Panc1 (cell line): ENCODE measurements around the gene MCM3AP.

Source experiments
- POLR2AphosphoS5 ChIP-seq: IDR thresholded peaks from 2 replicates; pipeline ENCODE4 v1.6.1; 2012; ENCODE audit warnings: mild to moderate bottlenecking, low read depth, low read length, moderate library complexity
- TF ChIP-seq, protein P1 (sequence below), 2 experiments: IDR thresholded peaks; 2 replicates each; pipeline ENCODE4 v1.6.1; 2011 to 2012; ENCODE audit warnings: low read depth in 2 of 2, control low read depth in 1 of 2, low read length in 1 of 2, mild to moderate bottlenecking in 1 of 2, moderate library complexity in 1 of 2; ENCODE audit not compliant: insufficient read depth in 1 of 2

DNA sequence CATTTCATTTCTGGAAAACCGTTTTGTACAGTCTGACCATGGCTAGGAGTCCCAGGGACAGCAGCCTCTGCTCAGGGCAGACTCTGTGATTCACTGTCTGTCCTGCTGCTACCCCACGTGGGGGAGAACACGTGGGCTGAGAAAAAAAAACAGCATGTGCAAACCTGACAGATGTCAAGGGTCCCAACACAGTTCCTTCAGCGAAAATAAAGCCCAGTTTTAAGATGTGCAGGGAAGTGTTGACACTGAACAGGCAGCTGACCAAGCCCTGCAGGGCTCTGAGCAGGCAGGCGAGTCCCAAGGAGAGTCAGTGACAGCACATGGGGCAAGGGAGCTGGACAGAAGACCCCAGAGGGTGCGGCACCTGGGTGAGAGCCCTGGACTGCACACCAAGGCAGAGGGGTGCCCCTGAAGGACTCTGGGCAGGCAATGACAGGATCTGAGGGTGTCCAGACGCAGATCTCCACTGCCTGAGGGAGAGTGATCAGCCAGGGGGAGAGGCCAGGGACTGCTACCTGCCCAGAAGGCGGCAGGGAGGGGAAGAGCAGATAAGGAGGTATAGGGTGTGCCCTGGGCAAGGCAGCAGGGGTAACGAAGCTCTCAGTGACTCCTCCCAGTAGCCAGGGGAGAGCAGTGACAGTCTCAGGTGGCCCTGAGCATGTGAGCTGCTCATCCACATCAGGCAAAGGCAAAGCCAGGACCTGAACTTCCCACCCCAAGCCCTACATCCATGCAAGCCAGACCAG lies 96.0 kb downstream of the MCM3AP start:
- TF ChIP-seq POLR2AphosphoS5, result no peak
- TF ChIP-seq, protein P1, sequence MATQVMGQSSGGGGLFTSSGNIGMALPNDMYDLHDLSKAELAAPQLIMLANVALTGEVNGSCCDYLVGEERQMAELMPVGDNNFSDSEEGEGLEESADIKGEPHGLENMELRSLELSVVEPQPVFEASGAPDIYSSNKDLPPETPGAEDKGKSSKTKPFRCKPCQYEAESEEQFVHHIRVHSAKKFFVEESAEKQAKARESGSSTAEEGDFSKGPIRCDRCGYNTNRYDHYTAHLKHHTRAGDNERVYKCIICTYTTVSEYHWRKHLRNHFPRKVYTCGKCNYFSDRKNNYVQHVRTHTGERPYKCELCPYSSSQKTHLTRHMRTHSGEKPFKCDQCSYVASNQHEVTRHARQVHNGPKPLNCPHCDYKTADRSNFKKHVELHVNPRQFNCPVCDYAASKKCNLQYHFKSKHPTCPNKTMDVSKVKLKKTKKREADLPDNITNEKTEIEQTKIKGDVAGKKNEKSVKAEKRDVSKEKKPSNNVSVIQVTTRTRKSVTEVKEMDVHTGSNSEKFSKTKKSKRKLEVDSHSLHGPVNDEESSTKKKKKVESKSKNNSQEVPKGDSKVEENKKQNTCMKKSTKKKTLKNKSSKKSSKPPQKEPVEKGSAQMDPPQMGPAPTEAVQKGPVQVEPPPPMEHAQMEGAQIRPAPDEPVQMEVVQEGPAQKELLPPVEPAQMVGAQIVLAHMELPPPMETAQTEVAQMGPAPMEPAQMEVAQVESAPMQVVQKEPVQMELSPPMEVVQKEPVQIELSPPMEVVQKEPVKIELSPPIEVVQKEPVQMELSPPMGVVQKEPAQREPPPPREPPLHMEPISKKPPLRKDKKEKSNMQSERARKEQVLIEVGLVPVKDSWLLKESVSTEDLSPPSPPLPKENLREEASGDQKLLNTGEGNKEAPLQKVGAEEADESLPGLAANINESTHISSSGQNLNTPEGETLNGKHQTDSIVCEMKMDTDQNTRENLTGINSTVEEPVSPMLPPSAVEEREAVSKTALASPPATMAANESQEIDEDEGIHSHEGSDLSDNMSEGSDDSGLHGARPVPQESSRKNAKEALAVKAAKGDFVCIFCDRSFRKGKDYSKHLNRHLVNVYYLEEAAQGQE (IDR thresholded peaks at IDR 0.05; ENCODE audit: insufficient read depth in 1 of 2, low read depth in 2 of 2, low read length in 1 of 2), result no peak
